ENCODE data around the gene RASD2.
"Not testable (repeated sequence)": the region's sequence is repeated elsewhere in the genome, so short reads cannot be mapped to it uniquely, and the experiment has no call there.

RASD2 gene

DNA sequence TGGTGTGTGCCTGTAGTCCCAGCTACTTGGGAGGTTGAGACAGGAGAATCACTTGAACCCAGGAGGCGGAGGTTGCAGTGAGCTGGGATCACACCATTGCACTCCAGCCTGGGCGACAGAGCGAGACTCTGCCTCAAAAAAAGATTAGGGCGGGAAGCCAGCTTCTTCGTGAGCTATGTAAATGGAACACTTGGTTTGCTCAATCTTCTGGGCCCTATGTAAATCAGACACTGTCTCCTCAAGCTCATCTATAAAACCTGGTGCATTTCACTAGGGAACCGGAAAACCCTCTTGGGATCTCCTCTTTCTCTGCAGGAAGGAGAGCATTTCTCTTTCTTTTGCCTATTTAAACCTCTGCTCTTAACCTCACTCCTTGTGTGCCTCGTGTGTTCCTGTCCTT lies 32.8 kb upstream of the RASD2 start:
- not testable (repeated sequence) for H3K27me3 ChIP-seq (ENCODE audit: insufficient read depth, low read length); H3K4me1 ChIP-seq (ENCODE audit: insufficient read depth, low read length); H3K4me3 ChIP-seq (ENCODE audit: low read length); H3K27ac ChIP-seq (ENCODE audit: low read length); H3K9ac ChIP-seq (ENCODE audit: low read depth, low read length); H3K9me3 ChIP-seq (ENCODE audit: insufficient read depth, low read depth, low read length); H3K36me3 ChIP-seq (ENCODE audit: insufficient read depth, low read depth, low read length)

DNA sequence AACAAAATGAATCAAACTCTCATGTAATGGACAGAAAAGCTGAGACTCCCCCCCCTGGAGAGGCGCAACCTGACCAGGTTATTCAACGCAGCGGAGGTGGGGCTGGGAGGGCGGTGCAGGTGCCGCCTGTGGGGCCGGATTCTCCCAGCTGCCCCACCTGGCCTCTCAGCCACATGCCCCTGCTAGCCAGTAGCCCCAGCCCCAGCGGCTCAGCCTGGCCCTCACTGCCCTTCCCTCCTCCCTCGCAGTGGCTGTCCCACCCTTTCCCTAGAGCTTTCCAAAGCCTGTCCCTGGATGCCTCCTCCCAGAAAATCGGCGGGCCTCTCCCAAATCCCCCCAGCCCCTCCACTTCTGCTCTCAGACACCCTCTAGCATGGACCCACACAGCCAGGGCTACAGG lies 31.2 kb upstream of the RASD2 start:
- Histone ChIP-seq H3K9ac (ENCODE audit: low read depth, low read length) (no peak overlapping the region), H3K27ac (ENCODE audit: low read length) (no peak overlapping the region), H3K4me3 (ENCODE audit: low read length) (no peak overlapping the region), H3K27me3 (ENCODE audit: insufficient read depth, low read length) (0 out of 2 replicates have a peak, but pooled peaks cover 7% of the 10 kb centered on the region), H3K9me3 (ENCODE audit: insufficient read depth, low read depth, low read length) (no peaks in the 10 kb centered on the region), H3K36me3 (ENCODE audit: insufficient read depth, low read depth, low read length) (no peaks in the 10 kb centered on the region), H3K4me1 (ENCODE audit: insufficient read depth, low read length) (peaks cover 9% of the 10 kb centered on the region; the same call in 1 of the 2 replicates)

DNA sequence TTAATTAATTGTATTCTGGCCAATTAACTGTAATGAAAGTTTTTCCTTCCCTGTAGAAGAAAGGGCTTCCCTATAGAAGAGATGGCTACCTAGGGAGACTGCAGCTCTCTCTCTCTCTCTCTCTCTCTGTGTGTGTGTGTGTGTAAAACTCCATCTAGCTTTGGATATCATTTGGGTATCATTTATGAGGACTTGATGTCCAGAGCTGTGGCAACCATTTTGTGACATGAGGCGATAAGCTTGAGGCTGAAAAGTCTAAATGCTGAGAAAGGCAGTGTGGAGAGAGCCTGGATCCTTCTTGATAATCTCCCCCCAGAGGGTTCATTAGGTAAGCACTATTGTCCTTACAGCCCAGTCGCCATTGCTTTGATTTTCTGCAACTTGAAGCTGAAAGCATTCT lies 30.7 kb upstream of the RASD2 start:
- Histone ChIP-seq H3K9me3 (ENCODE audit: insufficient read depth, low read depth, low read length) (no peaks in the 10 kb centered on the region), H3K27me3 (ENCODE audit: insufficient read depth, low read length) (0 out of 2 replicates have a peak, but pooled peaks cover 7% of the 10 kb centered on the region), H3K36me3 (ENCODE audit: insufficient read depth, low read depth, low read length) (no peaks in the 10 kb centered on the region), H3K4me3 (ENCODE audit: low read length) (no peak overlapping the region), H3K9ac (ENCODE audit: low read depth, low read length) (no peak overlapping the region), H3K4me1 (ENCODE audit: insufficient read depth, low read length) (peaks cover 7% of the 10 kb centered on the region; the same call in 1 of the 2 replicates), H3K27ac (ENCODE audit: low read length) (no peak overlapping the region)

DNA sequence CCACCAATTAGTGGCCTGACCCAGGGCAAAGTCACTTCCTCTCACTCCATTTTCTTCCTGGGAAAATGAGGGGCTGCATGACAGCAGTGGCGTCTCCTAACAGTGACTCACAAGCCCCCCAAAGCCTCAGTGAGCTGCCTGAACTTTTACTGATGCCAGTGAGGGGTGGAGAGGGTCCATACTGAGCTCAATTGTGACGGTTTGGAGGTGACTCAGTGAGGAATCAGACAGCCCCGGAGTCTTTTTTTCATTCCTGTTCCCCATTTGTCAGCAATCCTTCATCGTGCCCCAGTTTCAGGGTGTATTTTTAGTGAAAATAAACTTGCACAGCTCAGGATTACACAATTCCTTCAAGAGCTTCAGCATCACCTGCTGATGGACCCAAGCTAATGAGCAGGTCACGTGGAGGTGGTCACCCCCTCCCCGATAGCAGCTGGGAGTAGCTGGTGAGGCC lies 30.1 kb upstream of the RASD2 start:
- Histone ChIP-seq H3K36me3 (ENCODE audit: insufficient read depth, low read depth, low read length) (no peaks in the 10 kb centered on the region), H3K4me3 (ENCODE audit: low read length) (no peak overlapping the region), H3K27ac (ENCODE audit: low read length) (no peak overlapping the region), H3K9ac (ENCODE audit: low read depth, low read length) (no peak overlapping the region), H3K4me1 (ENCODE audit: insufficient read depth, low read length) (0 out of 2 replicates have a peak, but pooled peaks cover 3% of the 10 kb centered on the region), H3K27me3 (ENCODE audit: insufficient read depth, low read length) (0 out of 2 replicates have a peak, but pooled peaks cover 7% of the 10 kb centered on the region), H3K9me3 (ENCODE audit: insufficient read depth, low read depth, low read length) (no peaks in the 10 kb centered on the region)

DNA sequence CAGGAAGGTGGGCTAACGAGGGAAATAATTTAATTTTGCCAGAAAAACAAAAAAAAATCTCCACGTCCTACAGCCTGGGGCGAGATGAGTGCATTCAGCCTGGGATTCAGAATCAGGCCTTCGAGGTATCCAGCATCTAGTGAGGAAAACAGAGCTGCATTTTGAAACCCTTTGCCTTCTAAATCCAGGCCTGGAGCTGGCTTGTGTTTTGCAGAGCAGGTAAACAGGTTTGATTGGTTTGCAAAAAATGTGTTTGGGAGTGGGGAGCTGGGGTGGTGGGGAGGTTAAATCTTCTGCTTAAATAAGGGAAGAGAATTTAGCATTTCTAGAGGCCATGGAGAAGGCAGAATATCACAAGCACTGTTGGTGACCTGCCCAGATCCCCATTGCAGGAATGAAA lies 29.7 kb upstream of the RASD2 start:
- Histone ChIP-seq H3K36me3 (ENCODE audit: insufficient read depth, low read depth, low read length) (no peaks in the 10 kb centered on the region), H3K4me3 (ENCODE audit: low read length) (no peak overlapping the region), H3K9ac (ENCODE audit: low read depth, low read length) (no peak overlapping the region), H3K9me3 (ENCODE audit: insufficient read depth, low read depth, low read length) (no peaks in the 10 kb centered on the region), H3K27ac (ENCODE audit: low read length) (no peak overlapping the region), H3K4me1 (ENCODE audit: insufficient read depth, low read length) (0 out of 2 replicates have a peak, but pooled peaks cover 3% of the 10 kb centered on the region), H3K27me3 (ENCODE audit: insufficient read depth, low read length) (0 out of 2 replicates have a peak, but pooled peaks cover 7% of the 10 kb centered on the region)

DNA sequence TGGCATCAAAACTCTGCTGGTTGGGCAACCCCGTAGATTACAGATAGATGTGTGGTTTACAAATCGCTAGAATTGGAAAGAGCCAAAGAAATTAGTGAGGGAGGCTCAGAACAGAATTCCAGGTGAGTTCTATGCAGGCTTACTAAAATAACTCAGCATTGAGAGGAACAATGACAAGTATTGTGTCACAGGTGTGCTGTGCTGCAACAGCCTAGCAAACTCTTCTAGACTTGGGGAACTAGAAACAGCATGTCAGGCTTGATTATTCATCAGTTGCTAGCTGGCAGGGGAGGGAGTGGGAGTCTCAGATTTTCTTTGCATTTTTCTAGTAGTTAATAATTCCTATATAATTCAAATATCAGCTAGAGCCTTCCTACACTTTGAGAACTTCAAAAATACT lies 26.3 kb upstream of the RASD2 start:
- no peak overlapping the region for H3K9ac ChIP-seq (ENCODE audit: low read depth, low read length)
- H3K4me3 ChIP-seq (ENCODE audit: low read length), result no peak overlapping the region
- H3K9me3 ChIP-seq (ENCODE audit: insufficient read depth, low read depth, low read length), result no peaks in the 10 kb centered on the region
- H3K4me1 ChIP-seq (ENCODE audit: insufficient read depth, low read length), result peaks cover 7% of the 10 kb centered on the region; the same call in 1 of the 2 replicates
- 0 out of 2 replicates have a peak, but pooled peaks cover 7% of the 10 kb centered on the region for H3K27me3 ChIP-seq (ENCODE audit: insufficient read depth, low read length)
- H3K36me3 ChIP-seq (ENCODE audit: insufficient read depth, low read depth, low read length), result no peaks in the 10 kb centered on the region
- H3K27ac ChIP-seq (ENCODE audit: low read length), result no peak overlapping the region

DNA sequence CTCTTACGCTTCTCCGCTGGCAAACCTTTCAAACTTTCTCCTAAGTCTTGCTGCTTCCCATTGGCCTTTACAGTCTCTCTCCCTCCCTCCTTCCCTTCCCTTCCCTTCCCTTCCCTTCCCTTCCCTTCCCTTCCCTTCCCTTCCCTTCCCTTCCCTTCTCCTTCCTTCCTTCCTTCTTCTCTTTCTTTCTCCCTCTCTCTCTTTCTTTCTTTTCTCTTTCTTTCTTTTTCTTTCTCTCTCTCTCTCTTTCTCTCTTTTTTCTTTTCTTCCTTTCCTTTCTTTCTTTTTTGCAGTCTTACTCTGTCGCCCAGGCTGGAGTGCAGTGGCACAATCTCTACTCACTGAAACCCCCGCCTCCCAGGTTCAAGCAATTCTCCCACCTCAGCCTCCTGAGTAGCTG lies 24.7 kb upstream of the RASD2 start:
- H3K4me3 ChIP-seq (ENCODE audit: low read length); H3K27me3 ChIP-seq (ENCODE audit: insufficient read depth, low read length); H3K4me1 ChIP-seq (ENCODE audit: insufficient read depth, low read length); H3K36me3 ChIP-seq (ENCODE audit: insufficient read depth, low read depth, low read length); H3K9me3 ChIP-seq (ENCODE audit: insufficient read depth, low read depth, low read length); H3K9ac ChIP-seq (ENCODE audit: low read depth, low read length); H3K27ac ChIP-seq (ENCODE audit: low read length): not testable (repeated sequence)

DNA sequence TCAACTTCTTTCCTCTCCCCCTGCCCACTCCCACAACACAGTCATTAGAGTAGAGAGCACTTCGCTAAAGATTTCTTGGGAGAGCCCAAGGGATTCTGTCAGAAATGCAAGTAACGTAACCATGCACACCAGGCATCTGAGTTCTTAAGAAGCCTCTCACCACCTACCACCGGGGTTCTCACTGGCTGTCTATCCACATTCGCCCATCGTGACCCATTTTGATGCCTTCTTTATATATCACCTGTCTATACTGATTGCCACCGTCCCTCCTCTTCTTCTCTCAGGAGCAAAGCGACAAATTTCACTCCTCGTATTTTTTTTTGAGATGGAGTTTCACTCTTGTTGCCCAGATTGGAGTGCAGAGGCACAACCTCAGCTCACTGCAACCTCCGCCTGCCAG lies 23.9 kb upstream of the RASD2 start:
- 0 out of 2 replicates have a peak, but pooled peaks cover 7% of the 10 kb centered on the region for H3K27me3 ChIP-seq (ENCODE audit: insufficient read depth, low read length)
- H3K36me3 ChIP-seq (ENCODE audit: insufficient read depth, low read depth, low read length), result no peaks in the 10 kb centered on the region
- H3K9me3 ChIP-seq (ENCODE audit: insufficient read depth, low read depth, low read length), result no peaks in the 10 kb centered on the region
- peaks cover 4% of the 10 kb centered on the region; the same call in 1 of the 2 replicates for H3K4me1 ChIP-seq (ENCODE audit: insufficient read depth, low read length)
- H3K9ac ChIP-seq (ENCODE audit: low read depth, low read length), result no peak overlapping the region
- no peak overlapping the region for H3K4me3 ChIP-seq (ENCODE audit: low read length)
- H3K27ac ChIP-seq (ENCODE audit: low read length), result no peak overlapping the region

DNA sequence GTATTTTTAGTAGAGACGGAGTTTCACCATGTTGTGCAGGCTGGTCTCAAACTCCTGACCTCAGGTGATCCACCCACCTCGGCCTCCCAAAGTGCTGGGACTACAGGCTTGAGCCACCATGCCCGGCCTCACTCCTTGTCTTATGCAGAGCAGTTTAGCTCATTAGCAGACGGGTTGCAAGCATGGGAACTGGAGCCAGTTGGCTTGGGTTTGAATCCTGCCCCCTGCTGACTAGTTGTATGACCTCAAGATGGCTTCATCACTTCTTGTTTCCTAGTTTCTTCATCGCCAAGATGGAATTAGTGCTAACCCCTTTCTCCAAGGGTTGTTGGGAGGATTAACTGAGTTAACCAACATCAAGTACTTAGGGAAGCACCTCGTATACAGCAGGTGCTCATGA lies 23.4 kb upstream of the RASD2 start:
- Histone ChIP-seq H3K9ac (ENCODE audit: low read depth, low read length) (no peak overlapping the region), H3K27ac (ENCODE audit: low read length) (no peak overlapping the region), H3K36me3 (ENCODE audit: insufficient read depth, low read depth, low read length) (no peaks in the 10 kb centered on the region), H3K4me1 (ENCODE audit: insufficient read depth, low read length) (peaks cover 4% of the 10 kb centered on the region; the same call in 1 of the 2 replicates), H3K9me3 (ENCODE audit: insufficient read depth, low read depth, low read length) (no peaks in the 10 kb centered on the region), H3K27me3 (ENCODE audit: insufficient read depth, low read length) (0 out of 2 replicates have a peak, but pooled peaks cover 8% of the 10 kb centered on the region), H3K4me3 (ENCODE audit: low read length) (no peak overlapping the region)

DNA sequence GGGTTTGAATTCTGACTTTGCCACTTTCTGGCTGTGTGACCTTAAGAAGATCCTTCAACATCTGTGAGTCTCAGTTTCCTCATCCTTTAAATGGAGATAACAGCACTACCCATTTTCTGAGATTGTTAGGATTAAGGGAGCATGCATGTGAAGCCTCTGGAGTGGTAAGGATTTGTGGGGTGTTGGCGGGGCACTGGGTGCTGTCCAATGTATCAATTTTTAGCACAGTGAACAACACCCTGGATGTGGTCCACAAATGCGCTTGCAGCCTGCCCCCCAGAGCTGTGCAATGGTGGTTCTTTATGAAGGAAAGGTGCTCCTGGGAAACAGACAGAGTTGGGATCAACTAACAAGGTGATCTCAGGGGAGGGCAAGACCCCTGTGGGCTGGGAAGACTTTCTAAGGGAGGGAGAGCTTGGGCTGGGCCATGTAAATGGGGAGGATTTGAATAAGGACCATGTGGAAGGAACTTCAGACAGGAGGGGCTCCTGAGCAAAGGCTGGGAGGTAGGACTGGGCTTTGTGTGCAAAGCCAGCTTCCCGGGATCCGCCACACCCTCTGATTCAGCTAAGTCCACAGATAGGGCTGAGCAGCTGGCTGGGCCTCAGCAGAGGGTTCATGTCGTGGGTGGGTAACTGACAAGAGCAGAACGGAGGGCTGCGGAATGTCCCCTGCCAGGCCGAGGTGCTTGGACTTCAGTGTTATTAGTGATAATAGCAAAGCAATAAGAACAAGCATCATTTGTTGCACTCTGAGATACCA lies 22.7 kb upstream of the RASD2 start:
- peaks cover 15% of the 10 kb centered on the region; the same call in 1 of the 2 replicates for H3K27me3 ChIP-seq (ENCODE audit: insufficient read depth, low read length)
- peaks cover 4% of the 10 kb centered on the region; the same call in 1 of the 2 replicates for H3K4me1 ChIP-seq (ENCODE audit: insufficient read depth, low read length)
- H3K27ac ChIP-seq (ENCODE audit: low read length), result no peak overlapping the region
- H3K36me3 ChIP-seq (ENCODE audit: insufficient read depth, low read depth, low read length), result no peaks in the 10 kb centered on the region
- H3K9ac ChIP-seq (ENCODE audit: low read depth, low read length), result no peak overlapping the region
- H3K9me3 ChIP-seq (ENCODE audit: insufficient read depth, low read depth, low read length), result no peaks in the 10 kb centered on the region
- no peak overlapping the region for H3K4me3 ChIP-seq (ENCODE audit: low read length)

DNA sequence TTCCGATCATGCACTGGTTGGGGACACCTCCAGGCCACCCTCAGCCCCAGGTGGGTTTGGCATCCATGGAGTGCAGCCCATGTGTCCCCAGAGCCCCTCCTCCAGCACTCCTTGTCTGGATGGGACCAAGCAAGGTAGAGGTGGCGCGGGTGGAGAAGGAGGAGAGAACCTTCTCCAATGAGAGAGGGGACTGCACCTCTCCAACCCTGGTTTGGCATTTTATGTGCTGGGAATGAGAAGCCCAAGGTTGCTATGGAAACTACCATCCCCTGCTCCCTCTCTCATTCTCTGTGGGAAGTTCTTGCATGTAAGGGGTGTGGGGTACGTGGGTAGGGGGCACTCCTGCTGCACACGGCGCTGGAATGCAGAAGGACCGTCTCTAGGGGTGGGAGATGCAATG lies 21.8 kb upstream of the RASD2 start:
- H3K4me3 ChIP-seq (ENCODE audit: low read length), result no peak overlapping the region
- H3K27ac ChIP-seq (ENCODE audit: low read length), result no peak overlapping the region
- peaks cover 13% of the 10 kb centered on the region; the same call in 1 of the 2 replicates for H3K27me3 ChIP-seq (ENCODE audit: insufficient read depth, low read length)
- peaks cover 4% of the 10 kb centered on the region; the same call in 1 of the 2 replicates for H3K4me1 ChIP-seq (ENCODE audit: insufficient read depth, low read length)
- H3K36me3 ChIP-seq (ENCODE audit: insufficient read depth, low read depth, low read length), result no peaks in the 10 kb centered on the region
- no peaks in the 10 kb centered on the region for H3K9me3 ChIP-seq (ENCODE audit: insufficient read depth, low read depth, low read length)
- no peak overlapping the region for H3K9ac ChIP-seq (ENCODE audit: low read depth, low read length)
